Stimulated activated CD4-positive, alpha-beta T cell treated with anti-CD3 and anti-CD28 coated beads, TNF-alpha, amount 100 ng/mL, for 1 hour (primary cell): ENCODE measurements around the gene C12orf76.
"Not testable (repeated sequence)": the region's sequence is repeated elsewhere in the genome, so short reads cannot be mapped to it uniquely, and the experiment has no call there.

Source experiments
- DNase-seq, 3 donors: peaks; one replicate each; pipeline ENCODE4 v3.0.0-alpha.2; 2020; ENCODE audit warnings: low read depth in 3 of 3, low spot score in 1 of 3

Gene C12orf76

GRCh38 chr12:110065540-110065939 is 17.2 kb upstream of the C12orf76 start:
- no peak for DNase-seq

DNA sequence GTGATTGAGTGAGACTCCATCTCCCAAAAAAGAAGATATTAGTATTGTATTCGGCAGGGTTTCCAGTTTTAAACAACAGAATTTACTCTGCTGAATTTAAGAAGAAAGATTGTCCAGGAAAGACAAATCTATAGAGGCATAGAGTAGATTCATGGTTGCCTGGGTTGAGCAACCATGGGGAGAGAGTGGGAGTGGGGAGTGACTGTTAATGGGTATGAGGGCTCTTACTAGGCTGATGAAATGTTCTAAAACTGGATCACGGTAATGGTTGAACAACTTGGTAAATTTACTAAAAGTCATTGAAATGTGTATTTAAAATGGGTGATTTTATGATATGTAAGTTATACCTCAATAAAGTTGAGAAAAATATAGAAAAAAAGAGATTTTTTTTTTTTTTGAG is 13.9 kb upstream of the C12orf76 start:
- DNase-seq = no peak

DNA sequence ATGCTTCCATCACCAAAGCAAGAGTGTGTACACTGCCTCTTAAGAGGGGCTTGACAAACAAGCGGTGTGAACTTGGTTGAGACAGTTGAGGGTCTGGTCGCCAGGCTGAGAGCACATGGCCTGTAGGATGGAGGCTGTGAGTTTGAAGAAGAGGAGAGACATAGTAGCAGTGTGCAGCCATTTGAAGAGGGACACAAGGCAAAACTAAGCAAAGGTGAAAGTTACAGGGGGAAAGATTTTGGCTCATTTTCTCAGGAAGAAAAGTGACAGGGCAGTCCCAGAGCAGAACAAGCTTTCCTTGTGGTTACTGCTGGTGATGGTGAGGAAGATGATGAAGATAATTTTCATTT is 11.3 kb upstream of the C12orf76 start:
- DNase-seq = no peak

DNA sequence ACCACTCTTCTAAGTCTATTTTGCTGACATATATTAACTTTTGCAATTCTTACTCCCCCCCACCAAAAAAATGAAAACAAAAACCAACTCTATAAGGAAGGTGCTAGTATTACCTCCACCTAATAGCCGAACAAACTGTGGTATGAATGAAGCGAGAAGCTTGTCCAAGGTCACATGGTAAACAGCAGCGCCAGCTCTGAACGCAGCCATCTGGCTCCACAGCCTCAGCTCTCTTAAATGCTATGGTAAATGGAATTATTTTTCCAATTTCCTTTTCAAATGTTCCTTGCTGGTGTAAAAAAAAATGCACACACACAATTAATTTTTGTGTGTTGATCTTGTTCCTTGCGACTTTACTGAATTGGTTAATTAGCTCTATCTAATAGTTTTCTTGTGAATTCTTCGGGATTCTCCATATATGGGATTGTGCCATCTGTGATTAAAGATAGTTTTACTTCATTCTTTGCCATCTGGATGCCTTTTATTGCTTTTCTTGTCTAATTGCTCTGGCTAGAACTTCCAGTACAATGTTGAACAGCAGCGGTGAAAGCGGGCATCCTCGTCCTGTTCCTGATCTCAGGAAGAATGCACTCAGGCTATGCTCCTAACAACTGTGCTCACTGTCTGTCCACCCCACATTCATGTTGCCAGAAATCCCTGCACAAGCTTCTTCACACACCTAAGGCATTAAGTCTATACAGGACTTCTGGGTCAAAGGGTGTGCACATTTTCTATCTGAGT is 10.7 kb upstream of the C12orf76 start:
- no peak for DNase-seq

DNA sequence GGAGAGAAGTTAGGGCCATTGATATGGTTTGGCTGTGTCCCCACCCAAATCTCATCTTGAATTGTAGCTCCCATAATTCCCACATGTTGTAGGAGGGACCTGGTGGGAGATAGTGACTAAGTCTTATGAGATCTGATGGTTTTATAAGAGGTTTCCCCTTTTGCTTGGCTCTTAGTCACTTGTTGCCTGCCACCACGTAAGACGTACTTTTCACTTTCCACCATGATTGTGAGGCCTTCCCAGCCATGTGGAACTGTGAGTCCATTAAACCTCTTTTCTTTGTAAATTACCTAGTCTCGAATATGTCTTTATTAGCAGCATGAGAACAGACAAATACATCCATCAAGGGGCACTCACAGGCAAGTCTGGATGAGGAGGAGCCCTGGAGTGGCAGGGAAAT is 8.3 kb upstream of the C12orf76 start:
- not testable (repeated sequence) for DNase-seq

DNA sequence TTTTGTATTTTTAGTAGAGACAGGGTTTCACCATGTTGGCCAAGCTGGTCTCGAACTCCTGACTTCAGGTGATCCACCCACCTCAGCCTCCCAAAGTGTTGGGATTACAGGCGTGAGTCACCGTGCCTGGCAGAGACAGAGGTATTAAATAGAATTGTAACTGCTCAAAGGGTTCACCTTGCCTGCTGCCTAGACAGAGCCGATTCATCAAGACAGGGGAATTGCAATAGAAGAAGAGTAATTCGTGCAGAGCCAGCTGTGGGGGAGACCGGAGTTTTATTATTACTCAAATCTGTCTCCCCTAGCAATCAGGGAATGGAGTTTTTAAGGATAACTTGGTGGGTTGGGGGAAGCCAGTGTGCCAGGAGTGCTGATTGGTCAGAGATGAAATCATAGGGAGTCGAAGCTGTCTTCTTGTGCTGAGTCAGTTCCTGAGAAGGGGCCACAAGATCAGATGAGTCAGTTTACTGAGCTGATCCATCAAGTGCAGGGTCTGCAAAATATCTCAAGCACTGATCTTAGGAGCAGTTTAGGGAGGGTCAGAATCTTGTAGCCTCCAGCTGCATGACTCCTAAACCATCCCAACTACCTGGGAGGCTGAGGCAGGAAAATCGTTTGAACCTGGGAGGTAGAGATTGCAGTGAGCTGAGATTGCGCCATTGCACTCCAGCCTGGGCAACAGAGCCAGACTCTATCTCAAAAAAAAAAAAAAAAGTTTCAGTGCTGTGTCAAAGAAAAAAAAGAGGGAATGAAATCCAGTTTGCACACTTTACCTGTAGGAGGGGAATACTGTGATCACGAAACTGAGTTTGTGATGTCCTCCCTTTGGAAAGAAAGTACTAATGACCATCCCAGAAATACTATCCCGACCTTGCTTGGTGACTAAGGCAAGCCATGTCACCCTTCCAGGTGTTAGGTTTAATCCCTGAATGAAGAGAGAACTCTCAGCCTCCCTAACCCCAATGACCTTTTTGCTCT is 7.3 kb upstream of the C12orf76 start:
- DNase-seq = not testable (repeated sequence)

- DNase-seq = no peak
Observed at GRCh38 chr12:110050927-110051326, 2.6 kb upstream of the C12orf76 start.

DNA sequence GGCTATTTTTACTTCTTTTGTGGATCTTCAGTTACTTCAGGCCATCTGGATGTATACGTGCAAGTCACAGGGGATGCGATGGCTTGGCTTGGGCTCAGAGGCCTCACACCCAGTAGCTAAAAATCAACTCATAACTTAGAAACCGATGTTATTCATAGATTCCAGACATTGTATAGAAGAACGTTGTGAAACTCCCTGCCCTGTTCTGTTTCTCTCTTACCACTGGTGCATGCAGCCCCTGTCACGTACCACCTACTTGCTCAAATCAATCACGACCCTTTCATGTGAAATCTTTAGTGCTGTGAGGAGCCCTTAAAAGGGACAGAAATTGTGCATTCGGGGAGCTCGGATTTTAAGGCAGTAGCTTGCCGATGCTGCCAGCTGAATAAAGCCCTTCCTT is 1.3 kb upstream of the C12orf76 start:
- DNase-seq = not testable (repeated sequence)

- DNase-seq = not testable (repeated sequence)
Observed at GRCh38 chr12:110049034-110049433, 712 bp upstream of the C12orf76 start.

DNA sequence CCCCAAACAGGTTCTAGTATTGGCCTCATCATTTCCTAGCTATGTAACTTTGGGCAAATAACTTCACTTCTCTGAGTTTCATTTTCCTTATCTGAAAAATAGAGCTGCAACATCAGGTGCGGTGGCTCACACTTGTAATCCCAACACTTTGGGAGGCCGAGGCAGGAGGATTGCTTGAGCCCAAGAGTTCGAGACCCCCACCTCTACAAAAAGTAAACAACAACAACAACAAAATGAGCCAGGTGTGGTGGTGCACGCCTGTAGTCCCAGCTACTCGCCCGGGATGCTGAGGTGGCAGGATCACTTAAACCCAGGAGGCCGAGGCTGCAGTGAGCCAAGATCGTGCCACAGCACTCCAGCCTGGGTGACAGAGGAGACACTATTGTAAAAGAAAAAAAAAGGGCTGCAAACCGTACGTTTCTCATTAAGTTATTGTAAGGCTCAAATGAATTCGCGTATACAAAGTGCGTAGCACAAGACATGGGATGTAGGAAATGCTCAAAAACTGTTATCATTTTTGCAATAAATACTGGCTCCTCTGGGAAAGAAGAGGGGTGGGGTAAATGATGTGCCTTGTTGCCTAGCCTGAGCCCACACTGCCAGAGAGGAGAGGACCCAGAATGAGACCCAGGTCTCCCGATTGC is 903 bp downstream of the C12orf76 start:
- DNase-seq = no peak

DNA sequence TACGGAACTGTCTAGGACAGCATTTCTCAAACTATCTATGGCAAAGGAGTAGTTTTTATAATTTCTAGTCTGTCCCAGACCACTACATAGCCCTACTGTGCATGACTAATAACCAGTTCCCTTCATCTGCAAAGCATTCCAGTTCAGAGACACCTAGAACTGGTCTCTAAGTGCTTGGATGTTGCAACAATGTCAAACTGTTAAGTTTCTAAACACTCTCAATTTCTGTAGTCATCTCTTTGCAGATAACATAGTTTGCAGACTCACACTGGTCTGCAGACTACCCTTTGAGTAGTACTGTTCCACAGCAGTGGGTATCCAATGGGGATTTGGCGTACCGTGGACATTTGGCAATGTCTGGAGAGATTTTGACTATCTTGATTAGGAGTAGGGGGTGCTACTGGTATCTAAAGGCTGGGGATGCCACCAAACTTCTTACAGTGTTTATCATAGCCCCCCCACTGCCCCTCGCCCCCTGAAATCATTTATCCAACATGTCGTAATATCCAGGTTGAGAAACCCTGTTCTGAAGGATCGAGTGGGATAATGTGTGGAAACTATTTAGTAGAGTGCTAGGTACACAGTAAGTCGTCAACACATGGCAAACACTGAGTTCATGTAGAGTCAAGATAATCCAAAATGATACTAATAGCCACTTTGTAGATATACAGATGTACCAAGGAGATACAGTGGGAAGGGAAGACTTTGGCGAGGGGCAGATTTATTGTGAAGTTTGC is 1.7 kb downstream of the C12orf76 start:
- DNase-seq = no peak

DNA sequence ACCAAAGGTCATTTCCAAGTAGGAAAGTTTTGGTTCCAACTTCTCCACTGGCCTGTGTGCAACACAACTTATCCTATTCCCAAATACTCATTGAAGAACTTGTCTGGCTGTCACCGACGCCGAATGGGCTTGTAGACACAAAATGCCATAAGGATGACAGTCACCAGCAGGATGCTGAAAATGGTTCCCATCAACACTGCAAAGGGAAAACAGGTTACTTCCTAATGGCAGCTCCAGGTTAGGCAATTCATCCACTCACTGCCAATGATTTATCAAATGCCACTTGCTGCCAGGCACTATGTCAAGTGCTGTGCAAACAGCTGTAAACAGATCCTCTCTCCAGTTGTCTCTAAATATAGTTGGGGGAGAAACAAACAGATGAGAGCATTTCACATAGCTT is 6.1 kb downstream of the C12orf76 start:
- no peak for DNase-seq

DNA sequence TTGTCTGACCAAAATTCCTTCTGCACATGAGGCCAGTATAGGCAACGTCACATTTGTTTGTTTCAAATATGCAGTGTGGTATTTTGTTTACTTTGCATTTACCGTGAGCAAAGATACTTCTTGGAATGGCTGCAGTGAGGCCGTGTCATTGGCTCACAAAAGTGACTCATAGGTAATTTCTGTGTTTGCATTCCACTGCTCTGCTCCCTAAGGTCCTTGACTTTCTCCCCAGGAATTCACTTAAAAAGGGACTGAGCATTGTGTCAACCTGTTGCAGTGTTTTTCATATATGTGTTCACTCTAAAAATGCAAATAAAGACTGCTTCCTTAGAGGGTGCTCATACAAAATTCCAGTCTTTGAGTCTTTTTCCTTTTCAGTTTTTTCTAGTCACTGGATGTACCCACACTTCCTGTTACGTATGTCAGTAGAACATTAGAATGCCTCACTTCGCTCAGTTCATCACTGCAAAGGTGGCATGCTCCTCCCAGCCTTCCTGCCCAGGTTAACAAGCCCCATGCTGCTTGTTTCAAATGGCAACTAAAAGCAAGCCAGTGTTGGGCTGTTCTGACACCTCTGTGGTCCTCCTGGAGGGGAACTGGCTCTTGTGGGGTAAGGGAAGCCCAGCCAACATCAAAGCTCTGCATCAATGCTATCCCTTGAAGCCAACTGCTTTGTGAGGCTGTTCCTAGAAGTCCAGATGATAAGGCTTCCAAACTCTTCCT is 9.1 kb downstream of the C12orf76 start:
- DNase-seq = no peak

GRCh38 chr12:110038741-110039084 is 9.6 kb downstream of the C12orf76 start:
- DNase-seq = no peak

DNA sequence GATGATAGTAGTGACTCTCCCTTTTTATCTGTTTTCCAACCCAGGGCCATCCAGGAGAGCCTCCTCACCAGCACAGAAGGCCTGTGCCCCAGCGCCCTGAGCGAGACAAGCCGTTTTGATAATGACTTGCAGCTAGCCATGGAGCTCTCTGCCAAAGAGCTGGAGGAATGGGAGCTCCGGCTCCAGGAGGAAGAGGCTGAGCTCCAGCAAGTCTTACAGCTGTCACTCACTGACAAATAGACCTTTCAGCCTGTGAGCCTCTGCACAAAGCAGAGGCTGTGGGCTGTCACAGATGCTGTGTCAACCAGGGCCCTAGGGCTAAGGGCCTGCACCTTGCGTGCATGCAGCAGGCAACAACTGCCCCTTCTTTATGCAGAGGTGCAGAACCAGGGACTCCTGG is 11.0 kb downstream of the C12orf76 start:
- DNase-seq = no peak

- no peak for DNase-seq
Observed at GRCh38 chr12:110035534-110036104, 12.7 kb downstream of the C12orf76 start.

DNA sequence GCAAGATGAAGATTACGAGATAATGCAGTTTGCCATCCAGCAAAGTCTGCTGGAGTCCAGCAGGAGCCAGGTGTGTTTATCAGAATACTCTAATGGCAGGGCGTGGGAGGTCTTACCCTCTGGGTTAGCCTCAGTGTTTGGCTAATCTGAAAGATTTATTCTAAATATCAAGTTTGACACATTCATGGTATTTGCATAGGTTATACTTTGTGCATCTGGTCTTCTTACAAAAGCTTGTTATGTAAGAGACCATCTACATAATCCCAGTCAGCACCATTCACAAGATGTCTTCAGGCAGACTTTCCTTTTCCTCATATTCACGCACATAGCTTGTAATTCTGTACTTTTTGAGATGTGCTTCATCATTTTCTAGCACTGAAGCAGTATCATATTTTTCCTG is 14.4 kb downstream of the C12orf76 start:
- DNase-seq = no peak

- DNase-seq = no peak
Observed at GRCh38 chr12:110029290-110029815, 19.0 kb downstream of the C12orf76 start.

- DNase-seq = no peak
Observed at GRCh38 chr12:110028323-110028722, 20.0 kb downstream of the C12orf76 start.

DNA sequence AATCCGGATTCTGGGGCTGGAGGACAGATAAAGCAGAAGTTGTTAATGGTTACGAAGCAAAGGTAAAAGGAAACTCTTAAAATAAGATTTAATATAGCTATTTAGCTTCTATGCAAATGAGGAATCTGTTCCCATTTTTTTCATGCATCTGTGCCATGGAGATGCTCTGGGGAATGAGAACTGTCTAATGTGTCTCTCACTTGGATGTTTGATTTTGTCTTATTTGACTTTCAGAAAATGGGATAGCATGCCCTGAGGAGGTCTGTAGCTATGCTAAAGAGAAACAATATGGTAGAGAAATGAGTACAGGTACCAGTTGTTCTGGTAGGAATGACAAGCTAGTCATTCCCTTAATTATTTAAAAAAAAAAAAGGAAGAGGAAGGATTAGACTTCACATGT is 24.3 kb downstream of the C12orf76 start:
- no peak for DNase-seq
